GM19351 (cell line): ENCODE measurements around the gene PRM2.
"Not testable (repeated sequence)": the region's sequence is repeated elsewhere in the genome, so short reads cannot be mapped to it uniquely, and the experiment has no call there.

Experiments
- ATAC-seq: cut with Tn5 transposase; IDR thresholded peaks from one replicate; pipeline ENCODE4 v1.9.1; 2021; ENCODE audit warnings: mild to moderate bottlenecking, moderate library complexity; ENCODE audit not compliant: unreplicated experiment

PRM2 gene

DNA sequence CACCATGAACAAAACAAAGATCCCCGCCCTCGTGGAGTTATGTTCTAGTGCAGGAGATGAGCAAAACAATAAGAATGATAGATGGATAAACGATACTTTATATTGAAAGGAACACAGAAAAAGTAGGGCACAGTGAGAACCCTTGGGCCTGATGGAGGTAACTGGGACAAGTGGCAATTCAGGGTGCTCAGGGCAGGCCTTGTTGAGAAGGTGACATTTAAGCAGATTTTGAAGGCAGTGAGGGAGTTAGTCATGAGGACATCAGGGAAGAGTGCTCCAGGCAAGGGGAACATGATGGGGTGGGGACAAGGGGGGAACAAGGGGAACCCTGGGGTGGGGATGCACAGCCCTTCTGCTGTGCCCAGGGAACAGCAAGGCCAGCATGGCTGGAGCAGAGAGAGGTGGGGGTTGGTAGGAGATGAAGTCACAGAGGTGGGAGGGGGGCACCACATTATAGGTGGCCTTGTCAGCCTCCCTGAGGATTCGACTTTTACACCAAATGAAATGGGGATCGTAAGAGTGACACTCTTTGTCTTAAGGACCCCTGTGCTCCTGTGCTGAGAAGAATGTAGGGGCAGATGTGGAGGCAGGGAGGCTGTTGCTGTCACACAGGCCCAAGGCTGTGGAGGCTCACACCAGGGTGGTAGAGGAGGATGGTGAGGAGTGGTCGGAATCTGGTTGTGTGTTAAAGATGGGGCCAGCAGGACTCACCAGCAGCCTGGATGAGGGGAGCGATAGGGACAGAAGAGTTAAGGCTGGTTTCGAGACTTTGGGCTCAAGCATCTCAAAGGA is 14.0 kb upstream of the PRM2 start:
- no peak for ATAC-seq

DNA sequence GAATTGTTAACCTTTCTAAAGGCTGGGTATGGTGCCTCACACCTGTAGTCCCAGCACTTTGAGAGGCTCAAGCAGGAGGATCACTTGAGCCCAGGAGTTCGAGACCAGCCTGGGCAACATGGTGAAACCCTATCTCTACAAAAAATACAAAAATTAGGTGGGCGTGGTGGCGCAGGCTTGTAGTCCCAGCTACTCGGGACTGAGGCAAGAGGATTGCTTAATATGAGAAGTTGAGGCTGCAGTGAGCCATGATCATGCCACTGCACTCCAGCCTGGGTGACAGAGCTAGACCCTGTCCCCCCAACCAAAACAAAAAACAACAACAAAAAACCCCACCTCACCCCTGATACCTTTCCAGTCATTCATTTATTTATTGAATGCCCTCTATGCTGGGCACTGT is 13.4 kb upstream of the PRM2 start:
- not testable (repeated sequence) for ATAC-seq

DNA sequence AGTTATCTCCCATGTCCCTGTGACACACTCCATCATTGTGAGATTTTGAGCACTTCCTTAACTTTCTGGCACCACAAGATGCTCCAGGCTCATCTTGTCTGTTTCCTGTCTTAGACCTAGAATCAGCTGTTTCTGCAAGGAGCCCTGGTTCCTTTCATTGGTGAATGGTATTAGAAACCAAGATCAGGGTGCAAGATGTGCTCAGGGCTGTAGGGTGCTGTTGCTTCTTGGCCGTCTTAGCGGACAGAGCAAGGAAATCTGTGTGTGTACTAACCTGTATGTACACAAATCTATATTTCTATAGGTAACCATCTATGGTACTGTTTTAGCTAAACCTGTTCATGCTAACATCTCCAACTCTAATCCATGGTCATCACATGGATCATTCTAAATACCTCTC is 12.9 kb upstream of the PRM2 start:
- ATAC-seq, result no peak

DNA sequence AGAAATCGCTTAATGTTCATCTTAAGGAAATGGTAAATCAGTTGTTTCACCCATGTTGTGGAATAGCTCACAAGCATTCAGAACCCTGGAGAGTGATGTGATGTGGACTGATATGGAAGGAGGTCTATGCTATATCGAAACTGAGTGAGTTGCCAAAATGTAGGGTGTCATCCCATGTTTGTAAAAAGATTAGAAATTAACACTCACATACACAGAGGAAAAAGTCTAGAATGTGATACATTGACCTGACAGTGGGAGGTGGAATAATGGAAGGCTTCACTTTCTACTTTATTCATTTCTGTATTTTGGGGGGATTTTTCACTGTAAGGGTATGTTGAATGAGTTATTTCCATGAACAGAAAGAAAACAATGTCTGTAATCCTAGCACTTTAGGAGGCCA is 9.6 kb upstream of the PRM2 start:
- ATAC-seq, result no peak

DNA sequence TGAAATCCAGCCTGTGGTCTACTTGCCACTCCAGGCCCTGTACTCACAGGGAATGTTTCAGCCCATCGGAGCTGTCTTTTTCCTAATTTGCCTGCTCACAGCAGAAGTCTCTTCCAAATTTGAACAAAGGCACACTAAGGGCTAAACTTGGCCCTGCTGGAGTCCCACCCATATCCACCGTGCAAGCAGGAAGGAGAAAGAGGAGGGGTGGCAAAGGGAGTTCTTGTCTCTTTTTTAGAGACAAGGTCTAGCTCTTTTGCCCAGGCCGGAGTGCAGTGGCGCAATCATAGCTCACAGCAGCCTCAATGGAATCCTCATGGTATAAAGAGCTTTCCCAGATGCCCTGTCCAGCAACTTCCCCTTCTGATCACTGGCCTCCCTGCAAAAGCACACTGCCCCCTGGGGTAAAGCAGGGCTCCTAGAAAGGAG is 7.6 kb upstream of the PRM2 start:
- no peak for ATAC-seq

DNA sequence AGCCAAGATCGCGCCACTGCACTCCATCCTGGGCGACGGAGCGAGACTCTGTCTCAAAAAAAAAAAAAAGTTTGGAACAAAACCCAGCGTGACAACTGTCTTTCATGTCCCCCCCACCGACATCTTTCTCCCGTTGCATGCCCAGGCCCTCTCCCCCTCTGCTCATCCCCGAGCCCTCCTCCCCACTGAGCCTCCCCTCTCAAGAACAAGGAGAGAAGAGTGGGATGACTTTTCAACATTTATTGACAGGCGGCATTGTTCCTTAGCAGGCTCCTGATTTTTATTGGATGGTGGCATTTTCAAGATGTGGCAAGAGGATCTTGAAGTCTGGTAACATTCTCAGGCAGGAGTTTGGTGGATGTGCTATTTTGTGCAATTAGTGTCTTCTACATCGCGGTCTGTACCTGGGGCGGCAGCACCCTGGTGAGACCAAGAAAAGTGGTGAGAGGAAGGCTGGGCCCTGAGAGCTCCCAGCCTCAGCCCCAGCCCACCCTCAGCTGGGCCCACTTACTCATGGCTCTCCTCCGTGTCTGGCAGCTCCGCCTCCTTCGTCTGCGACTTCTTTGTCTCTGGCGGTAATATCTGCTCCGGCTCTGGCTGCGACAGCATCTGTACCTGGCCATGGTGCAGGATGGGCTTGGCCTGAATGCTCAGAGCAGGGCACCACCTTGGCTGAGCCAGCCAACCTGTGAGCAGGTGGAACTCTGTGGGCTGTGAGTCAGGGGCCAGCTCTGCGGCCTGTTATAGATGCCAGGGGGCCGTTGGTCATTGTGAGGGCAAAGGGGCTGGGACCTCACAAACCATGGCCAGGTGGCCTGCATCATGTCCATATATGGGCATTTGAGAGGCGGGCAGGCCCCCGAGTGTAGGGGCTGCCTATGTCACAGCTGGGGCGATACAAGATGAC is 4.6 kb upstream of the PRM2 start, which contains the start of gene PRM1:
PRM1 (minus strand) TSS at position 715 of the 907 bp plus-strand sequence; CDS start at position 623, 92 bp downstream.
- ATAC-seq, result no peak

DNA sequence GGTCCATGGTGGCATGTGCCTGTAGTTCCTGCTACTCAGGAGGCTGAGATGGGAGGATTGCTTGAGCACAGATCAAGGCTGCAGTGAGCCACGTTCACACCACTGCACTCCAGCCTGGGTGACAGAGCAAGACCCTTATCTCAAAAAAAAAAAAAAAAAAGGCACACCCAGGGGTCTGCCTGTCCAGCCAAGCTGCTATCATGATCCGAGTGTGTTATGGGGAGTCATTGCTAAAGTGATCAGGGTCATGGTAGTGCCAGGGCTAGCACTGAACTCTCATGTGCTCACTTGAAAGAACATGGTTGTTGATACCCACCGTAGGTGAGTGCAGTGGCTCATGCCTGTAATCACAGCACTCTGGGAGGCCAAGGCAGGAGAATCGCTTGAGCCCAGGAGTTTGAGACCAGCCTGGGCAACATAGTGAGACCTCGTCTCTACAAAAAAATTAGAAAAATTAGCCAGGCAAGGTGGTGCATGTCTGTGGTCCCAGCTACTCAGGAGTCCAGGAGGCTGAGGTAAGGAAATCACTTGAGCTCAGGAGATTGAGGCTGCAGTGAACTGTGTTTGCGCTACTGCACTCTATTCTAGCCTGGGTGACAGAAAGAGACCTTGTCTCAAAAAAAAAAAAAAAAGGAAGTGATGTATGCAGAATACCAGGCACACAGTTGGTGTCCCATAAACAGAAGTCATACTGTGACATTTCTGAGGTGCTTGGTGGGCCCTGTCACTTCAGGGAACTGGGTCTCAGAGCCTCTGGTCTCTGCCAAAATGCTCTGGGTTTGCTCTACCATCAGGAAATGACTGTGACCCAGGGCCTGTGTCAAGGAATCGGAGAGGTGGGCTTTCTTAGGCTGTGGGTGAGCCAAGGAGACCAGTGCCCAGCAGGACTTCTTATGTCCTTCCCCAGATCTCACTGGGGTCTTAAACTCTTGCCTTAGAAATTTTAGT is 2.7 kb upstream of the PRM2 start:
- no peak for ATAC-seq

DNA sequence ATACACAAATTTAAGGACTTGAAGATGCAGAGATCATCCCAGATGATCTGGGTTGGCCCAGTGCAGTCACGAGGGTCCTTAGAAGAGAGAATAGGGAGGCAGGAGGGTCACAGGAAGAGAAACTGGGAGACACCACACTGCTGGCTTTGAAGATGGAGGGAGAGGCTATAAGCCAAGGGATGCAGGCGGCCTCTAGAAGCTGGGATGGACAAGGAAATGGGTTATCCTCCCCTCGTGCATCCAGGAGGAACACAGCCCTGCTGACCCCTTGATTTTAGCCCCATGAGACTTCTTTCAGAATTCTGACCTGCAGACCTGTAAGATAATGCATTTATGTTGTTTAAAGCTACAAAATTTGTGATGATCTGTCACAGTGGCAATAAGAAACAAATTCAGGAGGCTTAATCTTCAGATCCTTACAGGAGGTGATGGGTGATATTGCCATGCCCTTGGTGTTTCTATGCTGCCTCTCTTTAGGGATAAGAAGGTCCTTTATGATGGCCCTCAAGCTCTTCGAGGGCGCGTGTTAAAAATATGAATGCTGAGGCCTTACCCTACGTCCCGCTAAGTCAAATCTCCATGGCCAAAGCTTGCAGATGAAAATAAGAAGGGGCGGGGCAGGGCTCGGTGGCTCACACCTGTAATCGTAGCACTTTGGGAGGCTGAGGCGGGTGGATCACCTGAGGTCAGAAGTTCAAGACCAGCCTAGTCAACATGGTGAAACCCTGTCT is 1.5 kb upstream of the PRM2 start:
- no peak for ATAC-seq

DNA sequence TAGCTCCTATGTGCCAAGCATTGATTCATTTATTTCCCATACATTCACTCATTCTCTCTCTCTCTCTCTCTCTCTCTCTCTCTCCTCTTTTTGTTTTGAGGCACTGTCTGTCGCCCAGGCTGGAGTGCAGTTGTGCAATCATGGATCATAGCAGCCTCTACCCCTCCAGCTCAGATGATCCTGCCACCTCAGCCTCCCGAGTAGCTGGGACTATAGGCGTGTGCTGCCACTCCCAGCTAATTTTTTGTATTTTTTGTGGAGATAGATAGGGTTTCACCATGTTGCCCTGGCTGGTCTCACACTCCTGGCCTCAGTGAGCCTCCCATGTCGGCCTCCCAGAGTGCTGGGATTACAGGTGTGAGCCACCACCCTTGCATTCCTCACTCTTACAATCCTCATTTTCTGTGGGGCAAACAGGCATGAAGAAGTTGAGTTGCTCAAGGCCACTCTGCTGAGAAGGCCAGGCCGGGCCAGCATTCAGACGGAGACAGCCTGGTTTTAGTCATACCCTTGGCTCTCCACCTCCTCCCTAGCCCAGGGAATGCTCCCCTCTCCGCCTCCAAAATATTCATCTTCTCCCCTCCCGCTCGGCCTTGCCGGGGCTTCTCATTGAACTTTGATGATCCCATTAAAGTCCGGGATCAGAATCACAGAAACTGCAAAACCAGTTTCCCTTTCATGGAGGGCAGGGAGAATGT is 765 bp upstream of the PRM2 start:
- no peak for ATAC-seq

DNA sequence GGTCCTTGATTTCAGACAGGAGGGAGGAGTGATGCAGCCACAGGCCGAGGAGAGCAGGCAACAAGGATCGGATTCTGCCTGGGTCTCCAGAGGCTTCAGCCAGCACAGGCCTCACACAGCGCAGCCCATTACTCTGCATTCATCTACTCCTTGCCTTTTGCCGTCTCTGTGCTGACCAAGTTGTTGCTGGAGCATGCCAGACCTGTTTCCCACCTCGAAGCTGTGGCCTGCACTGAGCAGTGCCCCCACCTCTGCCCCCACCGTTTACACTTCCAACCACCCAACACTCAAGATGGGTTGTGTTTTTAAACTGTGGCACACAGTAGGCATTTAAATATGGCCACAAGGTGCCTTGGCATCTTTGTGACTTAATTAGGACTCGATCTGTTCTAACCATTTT is 1.3 kb downstream of the PRM2 start:
- no peak for ATAC-seq

DNA sequence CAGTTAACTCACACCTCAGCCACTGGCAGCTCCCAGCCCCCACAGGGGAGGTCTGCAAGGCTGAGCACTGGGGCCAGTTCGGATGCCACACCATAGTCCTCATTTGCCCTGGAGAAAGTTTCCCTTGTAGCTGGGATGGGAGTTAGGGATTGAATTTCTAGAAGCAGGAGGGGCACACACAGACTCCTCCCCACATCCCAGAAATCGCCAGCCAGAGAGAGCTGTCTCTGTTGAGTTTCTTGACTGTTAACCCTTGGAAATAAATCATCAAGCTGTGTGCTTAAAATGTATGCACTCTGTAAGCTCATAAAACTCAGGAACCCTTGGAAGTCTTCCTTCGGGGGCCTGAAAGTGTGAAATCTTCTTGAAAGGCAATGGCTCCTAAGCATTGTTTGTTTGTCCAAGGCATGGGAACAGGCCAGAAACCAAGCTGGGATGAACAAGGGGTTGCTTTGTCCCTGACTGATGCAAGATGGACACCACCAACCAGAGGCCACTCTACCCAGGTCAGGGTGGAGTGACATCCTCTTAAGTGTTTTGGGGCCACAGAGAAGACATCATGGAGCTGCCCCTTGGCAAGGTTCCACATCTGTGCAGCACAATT is 2.5 kb downstream of the PRM2 start:
- ATAC-seq, result no peak

DNA sequence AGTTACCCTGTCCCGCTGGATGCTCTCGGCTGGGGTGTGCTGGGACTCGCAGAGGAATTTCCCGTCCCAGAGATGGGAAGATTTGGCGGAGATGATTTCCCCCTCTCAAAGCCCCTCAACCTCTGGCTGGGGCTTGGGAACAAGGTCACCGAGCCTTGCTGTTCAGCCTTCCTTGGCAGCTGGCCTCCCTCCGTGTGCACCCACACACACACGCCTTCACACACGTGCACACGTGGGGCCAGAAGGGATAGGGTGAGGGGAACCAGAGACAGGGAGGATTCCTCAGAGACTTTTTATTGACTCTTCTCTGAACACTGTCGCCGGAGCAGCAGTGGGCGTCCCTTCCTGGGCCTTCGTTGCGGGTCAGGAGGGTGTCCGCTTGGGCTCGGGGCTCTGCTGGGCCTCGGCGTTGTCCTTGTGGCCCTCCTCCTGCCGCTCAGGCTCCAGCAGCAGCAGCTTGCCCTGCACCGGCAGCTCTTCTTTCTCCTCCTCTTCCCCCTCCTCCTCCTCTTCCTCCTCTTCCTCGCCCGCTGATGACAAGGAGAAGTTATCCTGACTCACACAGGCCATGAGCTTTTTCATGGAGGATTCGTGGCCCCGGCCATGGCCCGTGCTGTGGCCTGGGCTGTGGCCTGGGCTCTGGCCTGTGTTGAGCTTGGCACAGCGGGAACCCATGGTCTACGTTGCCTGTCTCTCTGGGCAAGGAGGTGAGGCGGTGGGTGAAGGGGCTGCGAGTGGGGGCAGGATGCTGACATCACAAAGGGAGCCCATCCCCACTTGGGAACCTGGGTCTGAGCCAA is 3.2 kb downstream of the PRM2 start, which contains the start of gene PRM3:
PRM3 (minus strand) TSS at position 709 of the 800 bp plus-strand sequence; CDS start at position 675, 34 bp downstream.
- no peak for ATAC-seq

DNA sequence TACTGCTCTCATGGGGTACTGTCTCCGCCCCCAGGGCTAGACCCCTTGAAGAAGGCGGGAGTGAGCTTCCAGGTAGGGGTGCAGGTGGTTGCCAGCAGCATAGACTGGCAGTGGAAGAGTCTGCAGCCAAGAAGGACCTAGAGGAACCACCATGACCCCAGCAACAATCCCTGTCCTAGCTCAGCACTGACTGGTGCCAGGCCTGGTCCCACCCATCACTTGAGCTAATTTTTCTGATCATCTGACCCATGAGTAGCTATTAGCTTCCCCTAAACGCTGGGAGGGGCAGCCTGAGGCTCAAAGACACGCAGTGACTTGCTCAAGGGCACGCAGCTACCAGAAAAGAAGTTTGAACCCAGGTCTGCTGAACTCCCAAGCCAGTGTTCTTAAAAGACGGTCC is 3.8 kb downstream of the PRM2 start:
- no peak for ATAC-seq

DNA sequence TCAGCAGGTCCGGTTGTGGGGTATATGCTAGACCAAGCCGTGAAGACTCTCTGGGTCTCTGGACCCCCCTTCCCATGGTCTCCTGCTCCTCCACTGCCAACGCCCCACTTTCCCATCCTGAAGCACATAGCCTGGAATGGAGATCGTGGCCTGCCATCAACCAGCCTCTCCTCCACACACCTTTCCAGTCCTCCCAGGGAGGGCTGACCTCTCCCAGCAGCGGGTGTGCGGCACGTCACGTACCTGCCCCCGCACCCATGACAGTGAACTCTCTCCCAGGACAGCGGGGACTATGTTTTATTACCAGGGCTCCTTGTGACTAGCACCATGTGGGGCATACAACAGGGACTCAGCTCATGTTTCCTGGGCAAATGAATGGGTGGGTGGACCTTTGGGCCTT is 4.7 kb downstream of the PRM2 start:
- no peak for ATAC-seq

DNA sequence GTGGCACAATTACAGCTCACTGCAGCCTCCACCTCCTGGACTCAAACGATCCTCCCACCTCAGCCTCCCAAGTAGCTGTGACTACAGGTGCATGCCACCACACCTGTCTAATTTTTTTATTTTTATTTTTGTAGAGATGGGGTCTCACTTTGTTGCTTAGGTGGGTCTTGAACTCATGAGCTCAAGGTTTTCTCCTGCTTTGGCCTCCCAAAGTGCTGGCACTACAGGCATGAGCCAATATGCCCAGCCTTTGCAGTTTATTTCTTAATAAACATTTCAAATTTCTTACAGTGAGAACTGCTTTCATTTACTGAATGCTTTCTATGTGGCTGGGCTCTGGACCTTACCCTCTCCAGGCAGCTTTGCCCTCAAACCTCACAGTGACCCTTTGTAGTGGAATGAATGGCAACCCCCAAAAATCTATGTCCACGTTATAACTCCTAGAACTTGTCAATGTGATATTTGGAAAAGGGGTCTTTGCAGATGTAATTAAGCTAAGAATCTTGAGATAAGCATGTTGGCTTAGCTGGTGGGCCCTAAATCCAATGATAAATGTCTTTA is 5.6 kb downstream of the PRM2 start:
- no peak for ATAC-seq

DNA sequence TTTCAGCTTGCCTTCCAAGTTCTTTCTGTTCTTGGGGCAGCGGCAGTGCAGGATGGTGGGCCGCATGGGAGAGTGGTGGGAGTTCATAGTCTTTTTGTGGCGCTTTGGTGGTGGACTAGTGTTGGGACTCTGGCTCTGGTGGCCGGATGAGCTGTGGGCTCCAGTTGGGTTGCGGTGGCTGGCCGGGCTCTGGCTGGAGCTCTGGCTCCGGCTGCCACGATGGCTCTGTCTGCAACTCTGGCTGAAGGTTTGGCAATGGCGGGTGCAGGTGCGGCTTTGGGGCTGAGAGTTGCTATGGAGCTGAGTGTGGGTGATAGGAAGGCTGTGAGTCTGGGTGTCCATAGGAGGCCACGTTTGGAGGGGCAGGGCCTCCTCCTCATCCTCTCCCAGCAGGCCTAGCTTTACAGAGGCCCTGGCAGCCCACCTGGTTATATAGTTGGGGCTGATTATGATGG is 7.3 kb downstream of the PRM2 start, which contains the start of gene TNP2:
TNP2 (minus strand) TSS at position 405 of the 455 bp plus-strand sequence; CDS start at position 342, 63 bp downstream.
- ATAC-seq, result no peak

DNA sequence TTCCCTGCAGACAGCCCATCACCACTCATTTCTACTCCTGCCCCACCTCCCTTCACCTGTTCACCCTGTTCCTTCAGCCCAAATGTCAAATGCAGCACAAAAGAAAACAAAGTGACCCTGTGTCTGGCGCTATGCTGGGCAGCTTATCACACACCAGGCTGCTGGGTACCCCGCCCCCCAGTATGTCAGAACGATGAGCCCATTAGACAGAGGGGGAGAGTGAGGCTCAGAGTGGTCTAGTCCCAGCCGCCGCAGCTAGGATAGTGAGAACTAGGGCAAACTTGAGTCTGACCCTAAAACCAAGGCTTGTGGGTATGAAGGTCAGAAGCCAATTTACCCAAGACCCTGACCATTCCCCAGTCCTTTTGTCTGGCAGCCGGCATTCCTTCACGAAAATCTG is 11.2 kb downstream of the PRM2 start:
- no peak for ATAC-seq
